Sigmoid colon (tissue), 3 donors: ENCODE results near the gene TSTD2.

Source experiments
- POLR2A ChIP-seq, 2 donors: fragments of 450-650 bp; IDR thresholded peaks; one replicate each; pipeline ENCODE4 v1.6.1; 2016; ENCODE audit warnings: antibody characterized with exemption in 2 of 2, mild to moderate bottlenecking in 2 of 2, moderate library complexity in 2 of 2
- TF ChIP-seq, protein P1 (sequence below), 4 experiments: fragments of 450-650 bp in 3 of 4; fragments of 200-600 bp in 1 of 4; IDR thresholded peaks; one replicate each; pipeline ENCODE4 v1.5.1; 2016 to 2019; ENCODE audit warnings: antibody characterized with exemption in 4 of 4, mild to moderate bottlenecking in 3 of 4, moderate library complexity in 2 of 4

DNA sequence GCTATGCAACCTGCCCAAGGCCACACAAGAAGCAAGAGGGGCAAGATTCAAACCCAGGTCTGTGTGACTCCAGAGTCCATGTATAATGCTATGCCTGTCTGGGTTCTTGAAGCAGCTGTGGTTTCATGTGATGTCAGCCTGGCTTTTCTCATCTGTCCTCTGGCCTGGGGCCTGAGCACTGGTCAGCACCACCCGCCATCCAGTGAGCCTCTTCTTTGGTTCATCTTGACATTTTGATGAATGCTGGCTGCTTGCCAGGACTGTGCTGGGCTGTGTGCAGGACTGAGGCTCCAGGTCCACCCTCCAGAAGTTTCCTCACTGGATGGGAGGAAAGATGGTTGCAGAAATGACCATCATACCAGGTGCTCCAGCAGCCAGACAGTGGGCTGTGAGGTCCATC, 61.5 kb downstream of the TSTD2 start:
- TF ChIP-seq, protein P1, sequence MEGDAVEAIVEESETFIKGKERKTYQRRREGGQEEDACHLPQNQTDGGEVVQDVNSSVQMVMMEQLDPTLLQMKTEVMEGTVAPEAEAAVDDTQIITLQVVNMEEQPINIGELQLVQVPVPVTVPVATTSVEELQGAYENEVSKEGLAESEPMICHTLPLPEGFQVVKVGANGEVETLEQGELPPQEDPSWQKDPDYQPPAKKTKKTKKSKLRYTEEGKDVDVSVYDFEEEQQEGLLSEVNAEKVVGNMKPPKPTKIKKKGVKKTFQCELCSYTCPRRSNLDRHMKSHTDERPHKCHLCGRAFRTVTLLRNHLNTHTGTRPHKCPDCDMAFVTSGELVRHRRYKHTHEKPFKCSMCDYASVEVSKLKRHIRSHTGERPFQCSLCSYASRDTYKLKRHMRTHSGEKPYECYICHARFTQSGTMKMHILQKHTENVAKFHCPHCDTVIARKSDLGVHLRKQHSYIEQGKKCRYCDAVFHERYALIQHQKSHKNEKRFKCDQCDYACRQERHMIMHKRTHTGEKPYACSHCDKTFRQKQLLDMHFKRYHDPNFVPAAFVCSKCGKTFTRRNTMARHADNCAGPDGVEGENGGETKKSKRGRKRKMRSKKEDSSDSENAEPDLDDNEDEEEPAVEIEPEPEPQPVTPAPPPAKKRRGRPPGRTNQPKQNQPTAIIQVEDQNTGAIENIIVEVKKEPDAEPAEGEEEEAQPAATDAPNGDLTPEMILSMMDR (IDR thresholded peaks at IDR 0.05) = no peak
- no peak for TF ChIP-seq POLR2A (IDR thresholded peaks at IDR 0.05)
